Mesenchymal stem cell (in vitro differentiated cells and primary cell): ENCODE data around the gene AGAP1.

ENCODE experiments used
- DNase-seq: peaks from one replicate; pipeline ENCODE4 v3.0.0-alpha.2; 2013
- H2AFZ ChIP-seq: one replicate; pipeline ENCODE4 v1.6.1; 2013; ENCODE audit warnings: low read depth, mild to moderate bottlenecking, control low read depth, inconsistent platforms, low read length, moderate library complexity
- H2AK5ac ChIP-seq: 2 replicates; pipeline ENCODE4 v1.6.1; 2013; ENCODE audit warnings: low read length, moderate library complexity, mild to moderate bottlenecking, inconsistent platforms; ENCODE audit not compliant: severe bottlenecking
- H2BK120ac ChIP-seq: one replicate; pipeline ENCODE4 v1.6.1; 2013; ENCODE audit warnings: low read depth, mild to moderate bottlenecking, inconsistent platforms, low read length, moderate library complexity
- H2BK12ac ChIP-seq, 2 experiments: one replicate each; pipeline ENCODE4 v1.6.1; 2013; ENCODE audit warnings: inconsistent platforms in 2 of 2, low read length in 2 of 2, mild to moderate bottlenecking in 2 of 2, moderate library complexity in 2 of 2, control low read depth in 1 of 2
- H2BK15ac ChIP-seq: one replicate; pipeline ENCODE4 v1.6.1; 2013; ENCODE audit warnings: mild to moderate bottlenecking, low read depth, inconsistent platforms; ENCODE audit not compliant: poor library complexity, severe bottlenecking
- H2BK5ac ChIP-seq: 2 replicates; pipeline ENCODE4 v1.6.1; 2013; ENCODE audit warnings: low read depth, mild to moderate bottlenecking, low read length, control low read depth, inconsistent platforms; ENCODE audit not compliant: poor library complexity, severe bottlenecking
- H3K14ac ChIP-seq, 2 experiments: one replicate each; pipeline ENCODE4 v1.6.1; 2013; ENCODE audit warnings: inconsistent platforms in 2 of 2, low read length in 2 of 2, control low read depth in 1 of 2, mild to moderate bottlenecking in 1 of 2, moderate library complexity in 1 of 2
- H3K18ac ChIP-seq, 2 experiments: one replicate each; pipeline ENCODE4 v1.6.1; 2013; ENCODE audit warnings: inconsistent platforms in 2 of 2, low read length in 2 of 2, control low read depth in 1 of 2, low read depth in 1 of 2, mild to moderate bottlenecking in 1 of 2
- H3K23ac ChIP-seq, 2 experiments: one replicate each; pipeline ENCODE4 v1.6.1; 2013; ENCODE audit warnings: inconsistent platforms in 2 of 2, low read length in 2 of 2, mild to moderate bottlenecking in 2 of 2, moderate library complexity in 2 of 2, control low read depth in 1 of 2
- H3K27ac ChIP-seq: 2 replicates; pipeline ENCODE4 v1.5.1; 2013; ENCODE audit warnings: mild to moderate bottlenecking, moderate library complexity, low read length, control low read depth, inconsistent platforms; ENCODE audit not compliant: poor library complexity, severe bottlenecking
- H3K27me3 ChIP-seq, 2 experiments: 2 replicates each; pipeline versions ENCODE4 v1.6.1 to v1.7.0; 2013; ENCODE audit warnings: low read length in 2 of 2, mild to moderate bottlenecking in 2 of 2, moderate library complexity in 2 of 2, control low read depth in 1 of 2, inconsistent platforms in 1 of 2; ENCODE audit not compliant: control insufficient read depth in 1 of 2, insufficient read depth in 1 of 2
- H3K36me3 ChIP-seq, 2 experiments: 2 replicates each; pipeline versions ENCODE4 v1.6.1 to v1.7.0; 2013; ENCODE audit warnings: low read length in 2 of 2, control low read depth in 1 of 2, inconsistent platforms in 1 of 2, low read depth in 1 of 2, mild to moderate bottlenecking in 1 of 2; ENCODE audit not compliant: insufficient read depth in 2 of 2, control insufficient read depth in 1 of 2
- H3K4ac ChIP-seq, 2 experiments: one replicate each; pipeline ENCODE4 v1.6.1; 2013; ENCODE audit warnings: inconsistent platforms in 2 of 2, low read length in 2 of 2, mild to moderate bottlenecking in 2 of 2, moderate library complexity in 2 of 2, control low read depth in 1 of 2, low read depth in 1 of 2
- H3K4me1 ChIP-seq: 2 replicates; pipeline ENCODE4 v1.6.1; 2013; ENCODE audit warnings: low read depth, low read length, control low read depth; ENCODE audit not compliant: control insufficient read depth, insufficient read depth
- H3K4me2 ChIP-seq: 2 replicates; pipeline ENCODE4 v1.6.1; 2013; ENCODE audit warnings: low read length, mild to moderate bottlenecking, inconsistent platforms; ENCODE audit not compliant: poor library complexity, severe bottlenecking
- H3K4me3 ChIP-seq, 2 experiments: 2 replicates each; pipeline versions ENCODE4 v1.5.1 to v1.7.0; 2013; ENCODE audit warnings: low read length in 2 of 2, mild to moderate bottlenecking in 2 of 2, control low read depth in 1 of 2, low read depth in 1 of 2; ENCODE audit not compliant: insufficient read depth in 1 of 2
- H3K79me1 ChIP-seq: replicated peaks from 2 replicates; pipeline ENCODE4 v1.6.1; 2013; ENCODE audit warnings: mild to moderate bottlenecking, control low read depth, low read length, inconsistent platforms; ENCODE audit not compliant: poor library complexity, severe bottlenecking
- H3K9ac ChIP-seq: 2 replicates; pipeline ENCODE4 v1.7.0; 2013; ENCODE audit warnings: mild to moderate bottlenecking, low read length, moderate library complexity
- H3K9me3 ChIP-seq: 2 replicates; pipeline ENCODE4 v1.7.0; 2013; ENCODE audit warnings: mild to moderate bottlenecking, low read length; ENCODE audit not compliant: control insufficient read depth
- H4K8ac ChIP-seq: one replicate; pipeline ENCODE4 v1.6.1; 2013; ENCODE audit warnings: inconsistent platforms, mild to moderate bottlenecking, low read length, moderate library complexity
- H4K91ac ChIP-seq: one replicate; pipeline ENCODE4 v1.6.1; 2013; ENCODE audit warnings: mild to moderate bottlenecking, low read length, inconsistent platforms
- WGBS: methylation state at CpG from one replicate; pipeline ENCODE4 v1.1.7; 2013; ENCODE audit warnings: mixed read lengths; 5-methylcytosine and 5-hydroxymethylcytosine counted together

The AGAP1 gene

DNA sequence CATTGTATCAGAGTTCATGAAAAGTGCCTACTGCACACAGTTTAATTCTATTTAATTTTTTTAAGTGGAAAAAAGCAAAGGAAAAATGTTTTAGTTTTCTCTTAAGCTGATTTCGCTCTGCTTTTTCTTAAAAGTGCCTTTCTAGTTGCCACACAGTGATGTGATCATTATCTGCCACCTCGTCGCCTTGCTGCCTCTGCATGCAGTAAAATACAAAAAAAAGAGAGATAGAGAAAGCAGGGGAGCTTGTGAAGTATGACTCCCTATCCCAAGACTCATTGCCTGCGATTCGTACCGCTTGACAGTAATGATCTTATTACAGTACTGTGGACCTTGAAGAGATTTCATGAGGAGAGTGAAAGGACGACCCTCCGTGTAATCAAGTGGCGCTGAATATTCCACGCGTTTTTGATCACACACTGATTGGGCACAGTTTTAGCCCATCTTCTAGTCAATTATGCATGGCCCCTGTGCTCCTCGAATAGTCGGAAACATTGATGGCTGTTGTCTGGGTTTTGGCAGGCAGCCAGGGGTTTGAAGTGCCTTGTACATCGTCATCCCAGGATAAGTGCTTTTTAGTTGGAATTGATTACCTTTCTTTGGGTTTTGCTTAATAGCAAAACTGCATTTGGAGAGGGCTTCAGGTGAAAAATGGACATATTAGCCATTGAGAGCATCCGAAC is 486.1 kb downstream of the AGAP1 start:
- WGBS: 92% methylated on average over 15 of the region's 15 CpGs

GRCh38 chr2:235981631-235982030 is 487.8 kb downstream of the AGAP1 start:
- no peak overlapping the region for H3K14ac ChIP-seq
- H3K27ac ChIP-seq: no peak overlapping the region
- H2BK12ac ChIP-seq: no peak overlapping the region
- peak overlapping the region; percentile 29 for H4K8ac ChIP-seq
- peaks cover 9 to 14% of the 10 kb centered on the region in 2 experiments for H3K36me3 ChIP-seq
- H3K4ac ChIP-seq: no peak overlapping the region
- no peak overlapping the region for H2BK15ac ChIP-seq
- no peak overlapping the region for H2BK5ac ChIP-seq
- 54% methylated on average over 12 of the region's 15 CpGs for WGBS
- DNase-seq: no peak
- no peak overlapping the region for H3K18ac ChIP-seq
- H3K23ac ChIP-seq: no peak overlapping the region
- no peak overlapping the region for H3K9ac ChIP-seq
- no peaks in the 10 kb centered on the region for H3K4me1 ChIP-seq
- H2AFZ ChIP-seq: no peak overlapping the region
- H2BK120ac ChIP-seq: no peak overlapping the region
- H3K9me3 ChIP-seq: no peaks in the 10 kb centered on the region
- H4K91ac ChIP-seq: no peak overlapping the region
- no peaks in the 10 kb centered on the region for H3K27me3 ChIP-seq
- H3K4me3 ChIP-seq: no peak overlapping the region
- no peak overlapping the region for H3K4me2 ChIP-seq
- H3K79me1 ChIP-seq: peaks cover 4% of the 10 kb centered on the region
- H2AK5ac ChIP-seq: no peak overlapping the region

More for the DNA sequence above, 486.1 kb downstream of the AGAP1 start:
- H4K91ac ChIP-seq: no peak overlapping the region
- no peak overlapping the region for H2BK15ac ChIP-seq
- no peak overlapping the region for H2AK5ac ChIP-seq
- no peak overlapping the region for H3K9ac ChIP-seq
- peaks cover 1% of the 10 kb centered on the region for H3K4me1 ChIP-seq
- no peak overlapping the region for H3K4me2 ChIP-seq
- H4K8ac ChIP-seq: no peak overlapping the region
- peaks cover 6% of the 10 kb centered on the region for H3K79me1 ChIP-seq
- H2BK5ac ChIP-seq: no peak overlapping the region
- no peak overlapping the region for H3K27ac ChIP-seq
- H3K4ac ChIP-seq: no peak overlapping the region
- H3K9me3 ChIP-seq: no peaks in the 10 kb centered on the region
- H3K14ac ChIP-seq: no peak overlapping the region
- H3K18ac ChIP-seq: no peak overlapping the region
- H2BK12ac ChIP-seq: no peak overlapping the region
- peaks cover 14 to 29% of the 10 kb centered on the region in 2 experiments for H3K36me3 ChIP-seq
- no peaks in the 10 kb centered on the region for H3K27me3 ChIP-seq
- no peak overlapping the region for H2BK120ac ChIP-seq
- H2AFZ ChIP-seq: no peak overlapping the region
- DNase-seq: no peak
- H3K4me3 ChIP-seq: no peak overlapping the region
- no peak overlapping the region for H3K23ac ChIP-seq

- Histone ChIP-seq H2AK5ac (no peak overlapping the region), H2AFZ (no peak overlapping the region), H3K9ac (no peak overlapping the region), H3K4me2 (no peak overlapping the region), H4K8ac (no peak overlapping the region), H2BK120ac (no peak overlapping the region), H3K4me3 (no peak overlapping the region), H3K79me1 (peaks cover 4% of the 10 kb centered on the region), H3K23ac (no peak overlapping the region), H4K91ac (no peak overlapping the region), H3K4ac (no peak overlapping the region), H3K36me3 (peaks cover 3 to 10% of the 10 kb centered on the region in 2 experiments), H3K4me1 (no peaks in the 10 kb centered on the region), H3K27ac (no peak overlapping the region), H2BK5ac (no peak overlapping the region), H2BK15ac (no peak overlapping the region), H3K14ac (no peak overlapping the region), H3K27me3 (no peaks in the 10 kb centered on the region), H3K9me3 (no peaks in the 10 kb centered on the region), H3K18ac (no peak overlapping the region), H2BK12ac (no peak overlapping the region)
- no peak for DNase-seq
- 98% methylated on average over 3 of the region's 4 CpGs for WGBS
Measured at GRCh38 chr2:235983016-235983415, 489.2 kb downstream of the AGAP1 start.

DNA sequence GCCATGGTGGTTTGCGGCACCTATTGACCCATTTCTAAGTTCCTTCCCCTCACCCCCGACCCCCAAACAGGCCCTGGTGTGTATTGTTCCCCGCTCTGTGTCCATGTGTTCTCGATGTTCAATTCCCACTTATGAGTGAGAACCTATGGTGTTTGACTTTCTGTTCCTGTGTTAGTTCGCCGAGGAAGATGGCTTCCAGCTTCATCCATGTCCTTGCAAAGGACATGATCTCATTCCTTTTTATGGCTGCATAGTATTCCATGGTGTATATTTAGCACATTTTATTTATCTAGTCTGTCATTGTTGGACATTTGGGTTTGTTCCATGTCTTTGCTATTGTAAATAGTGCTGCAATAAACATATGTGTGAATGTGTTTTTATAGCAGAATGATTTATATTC is 490.7 kb downstream of the AGAP1 start:
- no peak overlapping the region for H2BK120ac ChIP-seq
- H2BK5ac ChIP-seq: no peak overlapping the region
- no peak overlapping the region for H2AK5ac ChIP-seq
- H3K36me3 ChIP-seq: peaks cover 7 to 10% of the 10 kb centered on the region in 2 experiments
- no peak overlapping the region for H4K8ac ChIP-seq
- H3K9ac ChIP-seq: no peak overlapping the region
- no peak overlapping the region for H4K91ac ChIP-seq
- no peak overlapping the region for H3K14ac ChIP-seq
- H3K23ac ChIP-seq: no peak overlapping the region
- WGBS: 87% methylated on average over 6 of the region's 6 CpGs
- no peak overlapping the region for H3K4me3 ChIP-seq
- H3K27me3 ChIP-seq: no peaks in the 10 kb centered on the region
- no peak overlapping the region for H2AFZ ChIP-seq
- H2BK12ac ChIP-seq: no peak overlapping the region
- no peak overlapping the region for H2BK15ac ChIP-seq
- no peak overlapping the region for H3K4ac ChIP-seq
- H3K4me2 ChIP-seq: no peak overlapping the region
- H3K18ac ChIP-seq: no peak overlapping the region
- H3K27ac ChIP-seq: no peak overlapping the region
- no peaks in the 10 kb centered on the region for H3K9me3 ChIP-seq
- no peak for DNase-seq
- H3K4me1 ChIP-seq: no peaks in the 10 kb centered on the region
- peaks cover 8% of the 10 kb centered on the region for H3K79me1 ChIP-seq
